IgD-negative memory B cell (primary cell): ENCODE measurements around the gene ZNRF3. TPM values are rescaled to one million over a fixed set of nuclear protein-coding genes. Genes with fewer than 3 reads are reported as not detected.
"Not testable (repeated sequence)": the region's sequence is repeated elsewhere in the genome, so short reads cannot be mapped to it uniquely, and the experiment has no call there.

Source experiments
- H3K27ac Mint-ChIP-seq, 3 donors: one replicate each; pipeline ENCODE4 v1.8.0; 2020 to 2022; ENCODE audit warnings: mild to moderate bottlenecking in 3 of 3, mixed read lengths in 3 of 3, moderate library complexity in 1 of 3
- H3K27me3 Mint-ChIP-seq: one replicate; pipeline ENCODE4 v1.8.0; 2021; ENCODE audit warnings: mixed read lengths
- H3K36me3 Mint-ChIP-seq: one replicate; pipeline ENCODE4 v1.8.0; 2020; ENCODE audit warnings: mild to moderate bottlenecking, mixed read lengths
- H3K4me1 Mint-ChIP-seq, 3 donors: one replicate each; pipeline ENCODE4 v1.8.0; 2020 to 2022; ENCODE audit warnings: mixed read lengths in 3 of 3, mild to moderate bottlenecking in 1 of 3
- H3K4me3 Mint-ChIP-seq, 4 donors: one replicate each; pipeline ENCODE4 v1.8.0; 2020 to 2022; ENCODE audit warnings: mild to moderate bottlenecking in 4 of 4, mixed read lengths in 4 of 4, moderate library complexity in 3 of 4
- H3K9me3 Mint-ChIP-seq, 3 donors: one replicate each; pipeline ENCODE4 v1.8.0; 2020 to 2021; ENCODE audit warnings: mixed read lengths in 3 of 3, mild to moderate bottlenecking in 1 of 3
- polyA plus RNA-seq: library from polyadenylated mRNA; unstranded; fragments of 300-500 nt; fragmentation: Illumina TruSeq; gene quantifications from one replicate; pipeline ENCODE4 v1.2.3, GENCODE V29; 2021

Gene ZNRF3
- polyA plus RNA-seq, 1 donor from 2014 or later, result 0.16 TPM

GRCh38 chr22:29078036-29078868, 194.9 kb downstream of the ZNRF3 start:
- Mint-ChIP-seq H3K27me3 (peaks cover 37% of the 10 kb centered on the region), H3K9me3 (peaks cover 0 to 2% (median 0%) of the 10 kb centered on the region in 3 donors), H3K36me3 (no peaks in the 10 kb centered on the region), H3K4me1 (peaks cover 0 to 3% (median 0%) of the 10 kb centered on the region in 3 donors), H3K4me3 (no peak overlapping the region), H3K27ac (no peak overlapping the region)

DNA sequence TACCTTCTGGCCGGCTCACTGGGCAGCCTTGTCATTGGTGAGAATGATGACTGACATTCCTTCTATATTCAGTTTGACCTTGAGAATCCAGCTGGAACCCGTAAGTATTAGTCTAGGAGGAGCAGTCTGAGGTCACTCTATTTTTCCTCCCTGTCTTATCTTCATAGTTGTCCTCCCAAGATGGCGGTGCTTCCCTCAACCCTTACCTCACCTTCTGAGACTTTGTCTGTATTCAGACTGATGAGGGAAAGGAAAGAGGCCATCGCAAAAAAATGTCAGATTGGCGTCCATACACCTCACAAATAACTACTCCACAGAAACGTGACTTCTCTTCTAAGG, 195.5 kb downstream of the ZNRF3 start:
- H3K27ac Mint-ChIP-seq, result no peak overlapping the region

GRCh38 chr22:29079218-29079901, 196.0 kb downstream of the ZNRF3 start:
- Mint-ChIP-seq H3K4me3 (peak overlapping the region in 1 of 4 donors; percentile 9), H3K4me1 (peaks cover 0 to 3% (median 0%) of the 10 kb centered on the region in 3 donors), H3K27me3 (peaks cover 28% of the 10 kb centered on the region), H3K36me3 (no peaks in the 10 kb centered on the region), H3K27ac (no peak overlapping the region), H3K9me3 (peaks cover 0 to 2% (median 0%) of the 10 kb centered on the region in 3 donors)

More for the DNA sequence above, 195.5 kb downstream of the ZNRF3 start:
- H3K36me3 Mint-ChIP-seq, result no peaks in the 10 kb centered on the region
- H3K4me3 Mint-ChIP-seq, result no peak overlapping the region
- peaks cover 0 to 2% (median 0%) of the 10 kb centered on the region in 3 donors for H3K9me3 Mint-ChIP-seq
- peaks cover 0 to 3% (median 0%) of the 10 kb centered on the region in 3 donors for H3K4me1 Mint-ChIP-seq
- H3K27me3 Mint-ChIP-seq, result peaks cover 33% of the 10 kb centered on the region

GRCh38 chr22:29080106-29080975, 197.0 kb downstream of the ZNRF3 start:
- H3K4me1 Mint-ChIP-seq, result no peaks in the 10 kb centered on the region
- no peak overlapping the region for H3K27ac Mint-ChIP-seq
- no peaks in the 10 kb centered on the region for H3K36me3 Mint-ChIP-seq
- H3K27me3 Mint-ChIP-seq, result peaks cover 21% of the 10 kb centered on the region
- peaks cover 0 to 2% (median 0%) of the 10 kb centered on the region in 3 donors for H3K9me3 Mint-ChIP-seq
- no peak overlapping the region for H3K4me3 Mint-ChIP-seq

DNA sequence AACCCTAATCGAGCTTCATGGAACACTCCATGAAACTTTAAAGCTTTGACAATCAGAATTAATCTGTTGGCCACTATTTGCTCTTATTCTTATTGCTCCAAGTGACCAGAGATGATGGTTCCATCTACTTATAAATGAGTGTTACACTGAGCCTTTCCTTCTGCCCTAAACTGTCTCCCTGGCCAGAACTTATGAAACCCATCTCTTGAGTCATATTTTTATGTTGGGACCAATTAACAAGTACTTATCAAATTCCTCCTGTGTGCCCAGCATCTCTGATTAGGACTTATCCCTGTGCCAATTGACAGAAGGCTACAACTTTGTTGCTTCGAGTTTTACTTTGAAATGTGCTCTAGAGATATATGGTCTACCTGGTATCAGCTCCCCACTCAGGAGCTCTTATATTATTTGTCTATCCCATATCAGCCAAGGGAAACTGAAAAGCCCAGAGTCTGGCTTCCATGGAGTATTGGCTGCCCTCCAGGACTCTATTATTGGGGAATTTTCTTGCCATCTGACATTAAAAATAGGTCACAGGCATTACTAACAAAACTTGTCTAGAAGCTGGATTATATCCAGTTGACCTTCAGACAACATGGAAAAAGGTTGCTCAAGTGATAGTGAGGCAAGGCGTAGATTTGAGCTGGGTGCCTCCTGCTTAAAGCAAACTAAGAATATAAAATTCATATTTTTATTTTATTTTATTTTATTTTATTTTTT, 198.3 kb downstream of the ZNRF3 start:
- no peak overlapping the region for H3K27ac Mint-ChIP-seq
- H3K4me1 Mint-ChIP-seq, result no peaks in the 10 kb centered on the region
- H3K27me3 Mint-ChIP-seq, result peaks cover 14% of the 10 kb centered on the region
- H3K36me3 Mint-ChIP-seq, result no peaks in the 10 kb centered on the region
- H3K4me3 Mint-ChIP-seq, result no peak overlapping the region
- H3K9me3 Mint-ChIP-seq, result no peaks in the 10 kb centered on the region

DNA sequence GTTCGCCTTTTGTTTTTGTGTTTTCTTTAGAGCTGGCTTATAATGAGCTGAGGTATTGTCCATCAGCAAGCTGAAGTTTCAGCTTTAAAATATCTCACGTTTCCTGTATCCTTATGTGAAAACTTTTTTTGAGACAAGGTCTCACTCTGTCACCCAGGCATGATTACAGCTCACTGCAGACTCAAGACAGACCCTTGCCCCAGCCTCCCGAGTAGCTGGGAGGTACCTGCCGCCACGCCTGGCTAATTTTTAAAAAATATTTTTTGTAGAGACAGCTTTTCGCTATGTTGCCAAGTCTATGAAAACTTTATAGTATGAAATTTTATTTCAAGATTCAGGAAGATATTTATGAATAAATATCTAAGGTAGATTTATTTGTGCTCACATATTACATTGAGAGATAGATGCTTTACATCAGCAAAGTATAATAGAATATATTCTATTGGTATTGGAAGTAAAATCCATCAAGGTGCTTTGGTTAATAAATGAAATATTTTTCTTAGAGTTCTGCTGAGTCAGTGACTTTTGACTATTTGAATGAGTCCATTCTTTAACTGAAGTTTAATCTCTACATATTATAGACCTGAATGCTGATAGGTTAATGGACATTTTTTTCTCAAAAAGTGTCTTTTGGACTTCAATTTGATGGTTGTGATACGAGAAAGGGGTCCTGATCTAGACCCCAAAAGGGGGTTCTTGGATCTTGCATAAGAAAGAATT, 199.6 kb downstream of the ZNRF3 start:
- no peak overlapping the region for H3K4me3 Mint-ChIP-seq
- H3K9me3 Mint-ChIP-seq, result no peaks in the 10 kb centered on the region
- no peaks in the 10 kb centered on the region for H3K4me1 Mint-ChIP-seq
- H3K36me3 Mint-ChIP-seq, result no peaks in the 10 kb centered on the region
- no peak overlapping the region for H3K27ac Mint-ChIP-seq
- peaks cover 11% of the 10 kb centered on the region for H3K27me3 Mint-ChIP-seq

- H3K36me3 Mint-ChIP-seq, H3K4me1 Mint-ChIP-seq, H3K4me3 Mint-ChIP-seq, H3K27me3 Mint-ChIP-seq, H3K9me3 Mint-ChIP-seq: not testable (repeated sequence)
- peak overlapping the region in 1 of 3 donors; percentile 43 for H3K27ac Mint-ChIP-seq
These were observed 200.2 kb downstream of the ZNRF3 start for GRCh38 chr22:29083576-29083932.

DNA sequence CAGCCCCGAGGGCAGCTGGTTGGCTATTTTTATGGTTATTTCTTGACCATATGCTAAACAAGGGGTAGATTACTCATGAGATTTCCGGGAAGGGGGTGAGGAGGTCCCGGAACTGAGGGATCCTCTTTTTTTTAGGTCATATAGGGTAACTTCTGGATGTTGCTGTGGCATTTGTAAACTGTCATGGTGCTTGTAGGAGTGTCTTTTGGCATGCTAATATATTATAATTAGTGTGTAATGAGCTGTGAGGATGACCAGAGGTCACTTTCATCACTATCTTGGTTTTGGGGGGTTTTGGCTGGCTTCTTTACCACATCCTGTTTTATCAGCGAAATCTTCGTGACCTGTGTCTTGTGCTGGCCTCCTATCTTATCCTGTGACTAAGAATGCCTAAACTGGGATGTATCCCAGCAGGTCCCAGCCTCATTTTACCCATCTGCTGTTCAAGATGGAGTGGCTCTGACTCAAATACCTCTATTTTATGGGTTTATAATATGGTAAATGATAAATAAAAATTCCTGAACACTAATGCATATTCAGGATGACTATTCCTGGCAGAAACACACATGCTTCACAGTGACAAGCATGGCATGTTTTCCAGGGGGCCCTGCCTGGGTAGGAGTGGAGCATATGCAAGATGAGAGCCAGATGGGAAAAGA, 200.7 kb downstream of the ZNRF3 start:
- Mint-ChIP-seq H3K4me1 (no peaks in the 10 kb centered on the region), H3K4me3 (no peak overlapping the region), H3K9me3 (no peaks in the 10 kb centered on the region), H3K27me3 (peaks cover 6% of the 10 kb centered on the region), H3K27ac (peak overlapping the region in 1 of 3 donors; percentile 43), H3K36me3 (no peaks in the 10 kb centered on the region)

- no peak overlapping the region for H3K27ac Mint-ChIP-seq
- H3K9me3 Mint-ChIP-seq, result no peaks in the 10 kb centered on the region
- H3K4me3 Mint-ChIP-seq, result no peak overlapping the region
- H3K4me1 Mint-ChIP-seq, result peaks cover 0 to 3% (median 0%) of the 10 kb centered on the region in 3 donors
- H3K36me3 Mint-ChIP-seq, result no peaks in the 10 kb centered on the region
- H3K27me3 Mint-ChIP-seq, result peaks cover 9% of the 10 kb centered on the region
These were observed 203.6 kb downstream of the ZNRF3 start for GRCh38 chr22:29087012-29087411.

- Mint-ChIP-seq H3K27ac (no peak overlapping the region), H3K9me3 (no peaks in the 10 kb centered on the region), H3K36me3 (no peaks in the 10 kb centered on the region), H3K4me1 (peaks cover 0 to 3% (median 0%) of the 10 kb centered on the region in 3 donors), H3K27me3 (peaks cover 9% of the 10 kb centered on the region), H3K4me3 (no peak overlapping the region)
These were observed 205.4 kb downstream of the ZNRF3 start for GRCh38 chr22:29088809-29089208.

DNA sequence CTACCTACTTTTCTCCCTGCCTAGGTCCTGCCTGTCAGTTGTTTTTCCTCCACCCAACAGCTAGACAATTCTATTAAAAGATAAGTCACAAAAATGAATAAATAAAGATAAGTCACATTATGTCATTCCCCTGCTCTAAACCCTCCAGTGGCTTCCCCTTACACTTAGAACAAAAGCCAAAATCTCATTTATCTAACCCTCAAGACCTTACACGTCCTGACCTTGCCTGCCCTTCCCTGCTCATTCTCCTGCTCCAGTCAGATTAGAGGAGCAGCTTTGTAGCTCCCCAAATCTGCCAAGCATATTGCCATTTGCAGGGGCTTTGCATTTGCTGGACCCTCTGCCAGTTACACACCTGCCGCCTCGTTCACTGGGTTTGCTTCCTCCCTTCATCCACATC, 206.1 kb downstream of the ZNRF3 start:
- Mint-ChIP-seq H3K27me3 (peaks cover 9% of the 10 kb centered on the region), H3K27ac (no peak overlapping the region), H3K4me3 (no peak overlapping the region), H3K9me3 (peaks cover 0 to 2% (median 0%) of the 10 kb centered on the region in 3 donors), H3K36me3 (no peaks in the 10 kb centered on the region), H3K4me1 (peaks cover 0 to 3% (median 0%) of the 10 kb centered on the region in 3 donors)

- Mint-ChIP-seq H3K4me3 (no peak overlapping the region), H3K36me3 (no peaks in the 10 kb centered on the region), H3K9me3 (peaks cover 0 to 2% (median 0%) of the 10 kb centered on the region in 3 donors), H3K27me3 (peaks cover 9% of the 10 kb centered on the region), H3K27ac (no peak overlapping the region), H3K4me1 (peaks cover 0 to 3% (median 0%) of the 10 kb centered on the region in 3 donors)
These were observed 206.7 kb downstream of the ZNRF3 start for GRCh38 chr22:29090039-29090438.

- Mint-ChIP-seq H3K9me3 (peaks cover 0 to 2% (median 0%) of the 10 kb centered on the region in 3 donors), H3K27me3 (peaks cover 9% of the 10 kb centered on the region), H3K4me3 (no peak overlapping the region), H3K36me3 (no peaks in the 10 kb centered on the region), H3K27ac (no peak overlapping the region), H3K4me1 (peaks cover 0 to 3% (median 0%) of the 10 kb centered on the region in 3 donors)
These were observed 208.9 kb downstream of the ZNRF3 start for GRCh38 chr22:29092243-29092642.
